Measurements from ENCODE around the gene TAL2.
"Not testable (repeated sequence)": the region's sequence is repeated elsewhere in the genome, so short reads cannot be mapped to it uniquely, and the experiment has no call there.

TAL2 gene

GRCh38 chr9:105676351-105676923 lies 14.2 kb downstream of the TAL2 start:
- no peak for DNase-seq

DNA sequence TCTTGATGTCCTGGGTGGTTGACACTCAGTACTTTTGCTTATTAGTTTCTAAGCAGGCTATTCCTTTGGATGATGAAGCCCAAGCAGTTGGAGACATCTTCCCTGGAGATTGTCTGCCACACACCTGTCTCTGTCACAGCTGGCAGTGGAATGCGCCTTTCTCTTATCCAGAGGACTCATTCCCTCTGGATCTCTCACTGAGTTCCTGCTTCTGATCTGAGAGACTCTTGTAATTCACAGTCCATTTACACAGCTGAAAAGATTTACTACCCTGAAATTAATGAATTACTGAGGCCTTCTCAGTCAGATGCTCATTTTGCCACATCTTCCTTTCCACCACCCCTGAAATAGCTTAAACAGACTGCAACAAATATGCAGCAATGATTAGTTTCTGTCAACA lies 15.9 kb downstream of the TAL2 start:
- DNase-seq, result no peak

DNA sequence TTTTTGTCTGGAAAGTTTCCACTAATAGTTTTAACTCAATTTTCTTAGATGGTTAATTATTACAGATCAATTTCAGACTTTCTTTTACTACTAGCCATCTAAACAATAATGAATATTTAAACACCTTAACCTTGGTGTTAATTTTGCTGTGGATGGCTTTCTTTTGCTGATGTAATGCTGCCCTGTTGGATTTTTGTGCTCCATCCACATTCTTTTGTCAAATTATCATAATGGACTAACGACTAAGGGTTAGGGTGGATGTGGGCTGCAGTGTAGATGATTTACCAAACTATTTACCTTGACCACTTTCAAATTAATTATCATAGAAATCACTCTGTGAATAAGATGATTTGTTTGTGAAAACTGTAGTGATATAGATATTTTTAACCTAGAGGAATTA lies 16.5 kb downstream of the TAL2 start:
- no peak for DNase-seq

DNA sequence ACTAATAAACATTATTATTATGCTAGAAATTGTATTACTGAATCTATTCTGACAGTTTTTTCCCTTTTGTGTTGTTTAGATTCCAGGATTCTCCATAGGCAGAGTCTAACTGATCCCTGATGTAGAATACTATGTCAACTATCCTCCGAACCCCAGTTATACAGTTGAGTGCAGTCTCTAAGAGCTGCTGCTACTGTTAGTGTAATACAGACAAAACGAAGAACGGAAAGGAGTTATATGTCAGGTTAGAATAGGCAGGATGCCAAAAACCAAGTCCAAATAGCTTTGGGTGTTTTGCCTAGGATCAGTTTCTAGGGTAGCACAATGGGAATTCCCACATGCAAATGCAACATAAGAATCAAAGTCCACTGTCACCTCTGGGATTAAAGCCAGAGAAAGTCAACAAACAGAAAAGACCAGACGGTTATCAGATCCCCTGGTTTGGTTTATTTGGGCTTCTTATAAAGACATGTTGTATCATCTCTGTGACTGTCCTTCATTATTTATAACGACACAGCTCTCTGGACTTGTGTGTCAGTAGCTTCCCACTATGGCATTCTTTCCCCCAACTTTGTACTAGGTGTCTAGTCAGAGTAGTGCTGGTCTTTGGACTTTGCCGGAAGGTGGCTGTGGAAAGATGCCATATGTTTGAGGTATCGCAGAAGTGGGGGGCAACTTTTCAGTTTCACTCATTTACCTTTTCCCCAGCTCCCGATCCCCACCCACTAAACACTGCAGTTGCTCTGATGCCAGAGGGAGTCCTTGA lies 17.2 kb downstream of the TAL2 start:
- no peak for DNase-seq

GRCh38 chr9:105681313-105681712 lies 19.1 kb downstream of the TAL2 start:
- no peak for DNase-seq

GRCh38 chr9:105681724-105682123 lies 19.5 kb downstream of the TAL2 start:
- DNase-seq, result no peak

DNA sequence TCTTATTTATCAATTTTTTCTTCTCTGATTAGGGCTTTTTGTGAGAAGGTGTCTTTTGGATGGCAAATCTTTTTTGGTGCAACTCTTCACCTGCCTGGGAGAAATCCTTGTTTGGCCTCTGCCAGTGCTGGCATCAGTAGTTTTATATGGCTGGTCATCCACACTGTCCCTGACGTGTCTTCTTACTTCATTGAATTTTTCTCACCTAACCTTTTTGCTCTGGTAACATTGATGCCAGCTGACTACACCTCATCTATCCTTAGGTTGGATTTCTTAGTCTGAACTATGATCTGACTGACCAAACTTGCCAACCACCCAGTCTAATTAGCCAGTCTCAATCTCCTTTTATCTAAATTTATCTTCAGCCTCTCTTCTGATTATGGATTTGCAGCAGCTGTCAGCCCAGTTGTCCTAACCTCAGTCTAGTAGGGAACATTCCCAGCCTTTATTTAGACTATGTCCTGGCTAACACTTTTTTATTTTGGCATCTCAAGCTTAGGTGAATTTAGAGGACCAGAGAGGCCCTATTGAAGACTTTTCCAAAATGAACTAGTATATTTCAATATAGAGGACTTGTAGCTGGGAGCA lies 21.5 kb downstream of the TAL2 start:
- DNase-seq, result no peak

- DNase-seq, result no peak
Measured at GRCh38 chr9:105686936-105687335, 24.7 kb downstream of the TAL2 start.

- no peak for DNase-seq
Measured at GRCh38 chr9:105690742-105691141, 28.5 kb downstream of the TAL2 start.

DNA sequence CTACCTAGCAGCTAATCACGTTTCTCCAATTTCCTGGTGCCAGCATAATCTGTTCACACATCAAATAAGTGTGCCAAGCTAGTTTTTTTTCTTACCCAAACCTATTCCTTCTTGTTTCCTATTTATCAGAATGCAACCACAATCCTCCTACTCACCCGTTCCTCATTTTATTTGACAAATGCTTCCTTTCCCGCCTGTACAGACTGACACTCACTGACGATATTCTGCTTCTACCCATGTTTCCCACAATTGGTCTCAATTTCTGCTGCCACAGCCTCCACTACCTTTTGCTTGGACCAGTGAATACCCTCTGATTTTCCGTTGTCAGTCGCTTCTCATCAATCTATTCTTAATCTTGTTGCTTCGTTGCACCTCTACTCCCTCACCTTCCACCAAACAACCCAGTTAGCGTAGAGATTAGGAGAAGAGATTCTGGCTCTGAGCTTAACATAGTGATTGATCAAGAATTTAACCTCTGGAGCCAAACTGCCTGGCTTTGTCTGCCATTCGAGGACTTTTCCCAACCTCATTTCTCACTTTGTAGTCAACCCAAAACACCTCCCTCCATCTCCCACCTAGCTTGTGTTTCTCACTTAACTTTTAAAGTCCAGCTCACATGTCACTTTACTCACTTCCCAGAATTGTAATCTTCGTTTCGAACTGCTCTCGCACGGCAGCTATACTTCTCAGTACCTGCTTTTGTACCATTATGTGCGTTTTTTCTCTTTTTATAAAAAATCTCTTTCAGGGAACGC lies 31.4 kb downstream of the TAL2 start:
- no peak for DNase-seq

- peak; percentile 69 for DNase-seq
Measured at GRCh38 chr9:105694190-105694847, 32.1 kb downstream of the TAL2 start, which contains the start of gene TMEM38B. TMEM38B (plus strand) TSS chr9:105694541; CDS start chr9:105694661, 120 bp downstream.

DNA sequence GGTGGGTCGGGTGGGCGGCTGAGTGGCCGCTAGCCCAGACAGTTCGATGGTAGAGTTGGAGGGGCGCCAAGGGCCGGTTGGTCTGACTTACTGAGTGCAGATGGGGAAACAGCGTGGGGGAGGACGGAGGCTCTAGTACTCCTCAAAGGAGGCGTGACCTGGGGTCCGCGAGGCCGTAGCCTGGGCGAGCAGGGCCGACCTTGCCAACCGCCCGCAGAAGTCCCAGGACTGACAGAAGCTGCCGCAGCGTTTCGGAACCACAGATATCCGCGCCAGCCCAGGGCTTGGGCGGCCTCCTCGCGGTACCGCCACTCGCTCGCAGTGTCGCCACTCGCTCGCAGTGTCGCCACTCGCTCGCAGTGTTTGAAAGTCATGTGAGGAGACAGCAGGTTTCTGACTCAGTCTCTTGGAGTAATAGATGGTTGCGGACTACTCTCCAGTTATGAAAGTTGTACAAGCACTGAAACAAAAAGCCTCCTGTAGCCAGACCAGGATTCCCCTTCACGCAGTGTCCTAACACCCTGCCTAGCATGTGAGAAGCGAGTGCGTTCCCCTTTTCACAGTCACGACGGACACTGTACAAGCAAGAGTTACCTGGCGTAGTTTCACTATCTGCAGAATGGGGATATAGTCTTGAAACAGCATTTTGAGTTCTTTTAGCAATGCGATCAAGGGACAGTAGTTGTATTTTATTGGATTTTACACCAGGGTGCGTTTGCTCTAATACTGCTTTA lies 32.8 kb downstream of the TAL2 start:
- DNase-seq, result peak; percentile 31

- no peak for DNase-seq
Measured at GRCh38 chr9:105696219-105696793, 34.0 kb downstream of the TAL2 start.

DNA sequence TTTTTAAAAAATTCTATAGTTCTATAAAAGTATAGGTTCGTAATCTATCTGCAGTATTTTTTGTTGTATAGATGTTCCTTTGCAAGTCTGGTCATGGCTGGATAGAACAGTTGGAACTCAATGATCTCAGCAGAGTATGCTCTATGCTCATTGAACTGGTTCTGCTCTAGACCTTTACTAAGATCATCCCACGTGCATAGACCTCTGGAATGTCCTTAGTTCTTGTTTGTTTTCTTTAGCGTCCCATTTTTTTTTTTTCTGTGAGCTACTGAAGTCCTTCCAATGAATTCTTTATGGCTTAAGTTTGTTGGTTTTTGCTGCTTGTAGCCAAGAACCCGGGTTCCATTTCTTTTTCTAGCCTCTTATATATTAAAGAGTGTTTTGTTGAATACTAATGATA lies 35.6 kb downstream of the TAL2 start:
- no peak for DNase-seq

DNA sequence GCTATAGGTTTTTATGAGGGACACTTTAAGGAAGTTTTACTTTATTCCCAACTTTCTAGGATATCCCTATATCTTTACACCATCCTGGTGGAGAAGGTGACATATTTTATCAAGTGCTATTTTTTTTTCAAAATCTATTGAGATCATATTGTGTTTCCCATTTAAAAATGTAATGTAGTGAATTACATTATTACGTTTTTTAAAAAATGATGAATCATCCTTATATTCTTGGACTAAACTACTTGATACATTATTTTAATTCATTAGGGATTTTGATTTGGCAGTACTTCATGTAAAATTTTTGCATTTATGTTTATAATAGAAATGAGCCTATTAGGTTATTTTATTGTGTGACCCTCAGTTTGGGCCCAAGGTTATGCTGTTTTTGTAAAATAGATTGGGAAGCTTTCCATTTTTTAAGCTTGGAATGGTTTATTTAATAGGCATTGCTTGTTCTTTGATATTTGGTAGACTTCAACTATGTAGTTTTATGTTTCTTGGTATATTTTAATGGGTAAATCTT lies 36.2 kb downstream of the TAL2 start:
- no peak for DNase-seq

- DNase-seq, result no peak
Measured at GRCh38 chr9:105700668-105701067, 38.4 kb downstream of the TAL2 start.

- DNase-seq, result no peak
Measured at GRCh38 chr9:105701145-105701544, 38.9 kb downstream of the TAL2 start.

- DNase-seq, result no peak
Measured at GRCh38 chr9:105702207-105702606, 40.0 kb downstream of the TAL2 start.

DNA sequence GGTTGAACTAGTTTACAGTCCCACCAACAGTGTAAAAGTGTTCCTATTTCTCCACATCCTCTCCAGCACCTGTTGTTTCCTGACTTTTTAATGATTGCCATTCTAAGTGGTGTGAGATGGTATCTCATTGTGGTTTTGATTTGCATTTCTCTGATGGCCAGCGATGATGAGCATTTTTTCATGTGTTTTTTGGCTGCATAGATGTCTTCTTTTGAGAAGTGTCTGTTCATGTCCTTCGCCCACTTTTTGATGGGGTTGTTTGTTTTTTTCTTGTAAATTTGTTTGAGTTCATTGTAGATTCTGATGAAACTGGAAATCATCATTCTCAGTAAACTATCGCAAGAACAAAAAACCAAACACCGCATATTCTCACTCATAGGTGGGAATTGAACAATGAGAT lies 41.4 kb downstream of the TAL2 start:
- DNase-seq, result not testable (repeated sequence)

DNA sequence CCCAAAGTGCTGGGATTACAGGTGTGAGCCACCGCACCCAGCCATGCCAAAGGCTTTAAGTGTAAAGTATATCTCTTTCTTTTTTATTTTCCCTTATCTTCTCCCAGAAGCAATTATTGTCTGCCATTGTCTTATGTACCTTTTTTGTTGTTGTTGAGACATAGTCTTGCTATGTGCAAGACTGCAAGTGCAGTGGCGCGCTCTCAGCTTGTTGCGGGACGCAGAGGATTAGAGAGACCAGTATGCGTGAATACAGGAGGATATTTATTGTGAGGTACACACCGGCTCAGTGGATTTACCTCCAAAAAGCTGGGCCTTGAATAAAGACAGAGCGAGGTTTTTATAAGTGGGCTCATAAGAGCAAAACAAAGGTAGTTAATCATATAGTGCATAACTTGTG lies 43.9 kb downstream of the TAL2 start:
- DNase-seq, result no peak

- no peak for DNase-seq
Measured at GRCh38 chr9:105708405-105708804, 46.1 kb downstream of the TAL2 start.

DNA sequence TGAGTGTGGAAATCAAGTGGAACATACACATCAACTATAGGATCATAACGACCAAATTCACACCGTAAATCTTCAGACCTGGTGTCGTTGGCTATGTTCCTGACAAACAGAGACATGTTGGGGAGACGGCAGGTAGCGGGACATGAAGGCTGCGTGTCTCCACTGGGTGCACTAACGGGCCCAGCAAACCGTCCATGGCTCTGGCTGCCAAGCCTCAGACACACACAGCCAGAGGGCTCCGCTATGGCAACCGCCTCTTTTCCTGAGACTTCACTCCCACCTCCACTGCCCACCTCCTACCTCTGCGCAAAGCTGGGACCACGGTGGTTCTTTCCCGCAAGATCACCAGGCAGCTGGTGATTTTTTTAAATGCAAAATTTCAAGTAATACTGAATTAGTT lies 48.4 kb downstream of the TAL2 start:
- no peak for DNase-seq
